Mucosa of stomach (tissue), 1 donor: ENCODE measurements around the gene PSMB1.
"Not testable (repeated sequence)": the region's sequence is repeated elsewhere in the genome, so short reads cannot be mapped to it uniquely, and the experiment has no call there.

ENCODE experiments used
- H3K27me3 ChIP-seq: one replicate; pipeline ENCODE4 v1.7.0; 2013; ENCODE audit warnings: mild to moderate bottlenecking, low read length; ENCODE audit not compliant: control insufficient read depth, insufficient read depth
- H3K36me3 ChIP-seq: one replicate; pipeline ENCODE4 v1.7.0; 2013; ENCODE audit warnings: low read length; ENCODE audit not compliant: control insufficient read depth, insufficient read depth
- H3K4me1 ChIP-seq: one replicate; pipeline ENCODE4 v1.7.0; 2013; ENCODE audit warnings: mild to moderate bottlenecking, low read length; ENCODE audit not compliant: control insufficient read depth, insufficient read depth
- H3K4me3 ChIP-seq: one replicate; pipeline ENCODE4 v1.7.0; 2013; ENCODE audit warnings: low read length
- H3K9ac ChIP-seq: one replicate; pipeline ENCODE4 v1.7.0; 2013; ENCODE audit warnings: mild to moderate bottlenecking, low read length, moderate library complexity
- H3K9me3 ChIP-seq: one replicate; pipeline ENCODE4 v1.7.0; 2013; ENCODE audit warnings: mild to moderate bottlenecking, low read length, moderate library complexity; ENCODE audit not compliant: control insufficient read depth
- donor health status: Pancreatic carcinoma.

The PSMB1 gene

DNA sequence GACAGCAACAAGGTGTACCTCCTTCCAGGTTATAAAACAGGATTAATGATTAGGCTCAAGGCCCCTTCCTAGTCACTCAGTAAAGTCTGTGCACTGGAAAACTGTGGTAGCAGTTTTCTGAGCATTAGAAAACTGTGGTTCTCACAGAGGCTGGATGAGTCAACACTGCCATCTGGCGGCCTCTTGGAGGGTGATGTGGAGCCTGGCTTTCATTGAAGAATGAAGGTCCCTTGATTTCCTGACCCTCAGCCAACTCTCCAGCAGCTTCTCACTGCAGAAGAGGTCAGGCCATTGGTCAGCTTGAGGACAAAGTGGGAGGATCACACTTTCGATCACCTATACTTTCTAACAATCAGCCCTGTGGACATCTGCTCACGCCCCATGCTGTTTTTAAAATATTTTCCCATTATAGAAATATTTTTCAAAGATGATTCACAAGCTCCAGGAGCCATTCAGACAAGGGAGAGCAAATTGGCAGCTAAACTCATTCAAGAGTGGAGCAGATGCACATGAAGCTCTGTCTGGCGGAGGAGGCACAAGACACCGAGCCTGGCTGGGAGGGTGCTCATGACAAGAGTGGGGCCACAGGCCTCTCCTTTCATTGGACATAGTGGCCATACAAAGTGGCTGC is 23.2 kb downstream of the PSMB1 start:
- Histone ChIP-seq H3K9me3 (no peaks in the 10 kb centered on the region), H3K27me3 (no peaks in the 10 kb centered on the region), H3K36me3 (no peaks in the 10 kb centered on the region), H3K4me1 (no peaks in the 10 kb centered on the region), H3K9ac (no peak overlapping the region), H3K4me3 (no peak overlapping the region)

DNA sequence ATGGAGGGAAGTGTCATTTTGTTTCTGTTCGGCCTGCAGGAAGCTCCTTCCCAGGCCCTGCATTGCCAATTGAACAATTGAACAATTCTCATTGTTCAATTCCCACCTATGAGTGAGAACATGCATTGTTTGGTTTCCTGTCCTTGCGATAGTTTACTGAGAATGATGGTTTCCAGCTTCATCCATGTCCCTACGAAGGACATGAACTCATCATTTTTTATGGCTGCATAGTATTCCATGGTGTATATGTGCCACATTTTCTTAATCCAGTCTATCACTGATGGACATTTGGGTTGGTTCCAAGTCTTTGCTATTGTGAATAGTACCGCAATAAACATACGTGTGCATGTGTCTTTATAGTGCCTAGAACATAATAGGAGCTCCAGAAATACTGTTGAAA is 25.1 kb downstream of the PSMB1 start:
- H3K36me3 ChIP-seq, H3K4me1 ChIP-seq, H3K9ac ChIP-seq, H3K4me3 ChIP-seq, H3K9me3 ChIP-seq, H3K27me3 ChIP-seq: not testable (repeated sequence)

DNA sequence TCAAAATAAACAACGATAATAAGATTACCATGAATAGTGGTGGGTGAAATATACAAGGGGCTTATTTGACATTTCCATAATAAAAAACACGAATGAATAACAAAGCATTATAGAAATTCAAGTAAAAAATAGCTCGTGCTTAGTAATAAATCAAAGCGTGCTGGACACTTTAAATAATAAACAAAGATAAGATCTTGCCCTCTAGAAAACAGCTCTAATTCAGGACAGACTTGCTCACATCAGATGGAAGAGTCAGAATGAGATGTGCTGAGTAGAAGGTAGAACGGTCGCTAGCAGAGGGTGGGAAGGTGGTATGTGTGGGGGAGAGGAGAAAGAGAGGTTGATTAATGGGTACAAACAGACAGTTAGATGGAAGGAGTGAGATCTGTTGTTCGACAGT is 27.3 kb downstream of the PSMB1 start:
- no peak overlapping the region for H3K4me3 ChIP-seq
- H3K36me3 ChIP-seq = no peaks in the 10 kb centered on the region
- H3K9ac ChIP-seq = no peak overlapping the region
- H3K4me1 ChIP-seq = no peaks in the 10 kb centered on the region
- H3K27me3 ChIP-seq = no peaks in the 10 kb centered on the region
- H3K9me3 ChIP-seq = no peaks in the 10 kb centered on the region

DNA sequence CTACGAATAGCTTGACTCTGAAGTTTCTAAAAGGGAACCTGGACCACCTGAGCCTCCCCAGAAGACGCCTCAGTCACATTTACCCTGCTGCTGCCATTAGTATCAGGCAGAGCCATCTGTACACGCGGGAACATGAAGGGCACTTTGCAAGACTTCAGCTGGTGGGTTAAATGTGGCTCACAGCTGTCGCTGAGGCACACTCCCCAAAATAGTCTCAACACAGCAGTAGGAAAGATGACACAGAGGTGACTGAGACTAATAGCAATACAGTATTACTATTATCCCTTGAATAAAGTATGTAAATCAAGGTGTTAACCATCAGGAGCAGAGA is 29.0 kb downstream of the PSMB1 start:
- no peaks in the 10 kb centered on the region for H3K36me3 ChIP-seq
- H3K4me1 ChIP-seq = no peaks in the 10 kb centered on the region
- H3K4me3 ChIP-seq = no peak overlapping the region
- H3K27me3 ChIP-seq = no peaks in the 10 kb centered on the region
- H3K9me3 ChIP-seq = no peaks in the 10 kb centered on the region
- no peak overlapping the region for H3K9ac ChIP-seq

DNA sequence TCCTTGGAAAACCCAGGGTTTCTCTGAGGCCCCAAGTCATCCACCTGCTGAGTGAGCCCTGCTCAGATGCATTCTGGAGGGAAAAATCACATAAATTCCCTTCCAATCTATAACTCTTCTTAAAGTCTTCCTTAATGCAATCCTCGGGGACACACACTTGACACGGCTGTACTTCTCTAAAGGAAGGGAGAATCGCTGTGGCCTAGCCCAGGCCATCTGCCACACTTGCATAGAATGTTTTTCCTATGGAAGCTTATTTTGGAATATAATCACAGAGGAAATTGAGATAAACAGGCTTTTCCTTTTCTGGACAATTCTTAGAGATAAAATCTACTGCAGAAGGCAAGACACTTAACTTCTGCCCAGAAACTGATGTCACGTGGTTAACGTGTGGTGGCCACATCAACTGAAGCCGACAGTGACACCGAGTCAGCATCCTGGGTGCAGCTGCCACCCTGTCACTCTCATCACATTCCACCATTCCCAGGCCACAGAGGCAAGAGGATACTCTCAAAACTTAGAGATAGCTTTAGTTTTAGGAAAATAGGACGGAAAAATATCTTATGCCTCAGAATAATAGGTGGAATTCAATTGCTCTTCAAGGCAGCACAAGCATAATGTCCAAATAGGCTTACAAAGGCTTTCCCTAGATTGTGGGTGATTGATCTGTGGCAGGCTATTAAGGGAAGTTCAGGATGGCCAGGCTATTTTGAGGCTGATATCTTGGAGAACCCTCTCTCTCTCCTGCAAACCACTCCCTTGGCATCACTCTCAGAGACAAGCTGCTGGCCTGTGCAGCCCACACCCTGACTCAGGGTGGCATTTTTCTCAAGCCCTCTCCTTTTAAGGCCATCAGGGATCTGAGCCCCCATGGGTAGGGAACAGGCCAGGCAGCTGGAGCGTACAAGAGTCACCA is 29.6 kb downstream of the PSMB1 start:
- Histone ChIP-seq H3K27me3 (no peaks in the 10 kb centered on the region), H3K4me3 (no peak overlapping the region), H3K9me3 (no peaks in the 10 kb centered on the region), H3K4me1 (no peaks in the 10 kb centered on the region), H3K36me3 (no peaks in the 10 kb centered on the region), H3K9ac (no peak overlapping the region)

DNA sequence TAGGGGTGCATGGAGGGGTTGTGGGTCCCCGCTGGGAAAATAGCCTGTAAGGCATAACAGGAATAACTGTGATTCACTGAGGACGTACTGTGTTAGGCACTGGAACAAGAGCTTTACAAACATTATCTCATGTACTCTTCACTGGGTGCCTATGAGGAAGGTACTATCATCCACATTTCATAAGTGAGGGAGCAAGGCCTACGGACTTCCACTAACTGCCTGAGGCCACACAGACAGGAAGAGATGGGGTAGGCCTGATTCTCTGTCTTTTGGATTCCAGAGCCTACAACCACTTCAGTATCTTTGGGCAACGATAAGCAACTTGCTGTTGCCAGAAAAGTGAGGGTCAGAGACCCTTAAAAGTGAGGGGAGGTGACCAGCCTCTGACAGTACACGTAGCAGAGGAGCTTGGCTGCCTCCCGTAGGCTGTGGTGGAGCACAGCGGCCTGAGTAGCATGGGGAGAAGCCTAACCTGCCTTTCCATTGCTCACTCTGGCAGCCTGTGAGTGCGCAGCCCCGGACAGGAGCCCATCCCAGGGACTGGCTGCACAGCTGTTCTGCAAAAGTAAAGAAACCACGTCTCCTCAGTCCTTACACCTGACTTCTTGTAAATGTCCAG is 30.4 kb downstream of the PSMB1 start:
- Histone ChIP-seq H3K4me3 (no peak overlapping the region), H3K9me3 (no peaks in the 10 kb centered on the region), H3K4me1 (no peaks in the 10 kb centered on the region), H3K9ac (no peak overlapping the region), H3K36me3 (no peaks in the 10 kb centered on the region), H3K27me3 (no peaks in the 10 kb centered on the region)

DNA sequence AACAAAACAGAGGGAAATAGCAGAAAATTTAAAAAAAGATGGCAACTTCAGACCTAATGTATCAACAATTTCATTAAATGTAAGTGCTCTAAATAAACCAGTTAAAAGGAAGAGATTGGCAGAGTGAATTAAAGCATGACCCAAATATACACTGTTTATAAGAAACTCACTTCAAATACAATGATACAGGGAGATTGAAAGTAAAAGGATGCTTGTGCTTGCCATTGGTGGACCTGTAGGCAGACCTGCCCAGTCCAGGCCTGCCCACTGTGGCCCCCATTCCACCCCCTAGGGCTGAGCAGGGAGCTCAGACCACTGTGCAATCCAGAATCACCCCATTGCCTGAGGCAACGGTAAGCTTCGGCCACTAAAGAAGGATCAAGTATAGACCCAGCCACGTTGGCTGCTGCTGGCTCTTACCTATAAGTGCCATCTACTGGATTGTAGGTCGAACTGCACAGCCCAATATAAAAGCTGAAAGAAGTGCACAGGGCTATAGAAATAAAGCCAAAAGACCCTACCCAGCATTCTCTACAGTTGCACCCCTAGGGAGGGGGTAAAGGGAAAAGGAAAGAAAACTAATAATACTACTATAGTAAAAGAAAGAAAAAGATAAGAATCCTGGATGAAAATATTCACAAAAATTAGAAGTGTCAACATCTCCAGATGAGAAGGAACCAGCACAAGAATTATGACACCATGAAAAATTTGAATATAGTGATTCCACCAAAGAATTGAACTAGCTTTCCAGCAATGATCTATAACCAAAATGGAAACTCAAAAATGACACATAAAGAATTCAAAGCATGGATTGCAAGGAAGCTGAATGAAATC is 36.1 kb downstream of the PSMB1 start:
- H3K27me3 ChIP-seq = no peaks in the 10 kb centered on the region
- H3K9ac ChIP-seq = no peak overlapping the region
- H3K9me3 ChIP-seq = no peaks in the 10 kb centered on the region
- no peak overlapping the region for H3K4me3 ChIP-seq
- H3K4me1 ChIP-seq = no peaks in the 10 kb centered on the region
- no peaks in the 10 kb centered on the region for H3K36me3 ChIP-seq

DNA sequence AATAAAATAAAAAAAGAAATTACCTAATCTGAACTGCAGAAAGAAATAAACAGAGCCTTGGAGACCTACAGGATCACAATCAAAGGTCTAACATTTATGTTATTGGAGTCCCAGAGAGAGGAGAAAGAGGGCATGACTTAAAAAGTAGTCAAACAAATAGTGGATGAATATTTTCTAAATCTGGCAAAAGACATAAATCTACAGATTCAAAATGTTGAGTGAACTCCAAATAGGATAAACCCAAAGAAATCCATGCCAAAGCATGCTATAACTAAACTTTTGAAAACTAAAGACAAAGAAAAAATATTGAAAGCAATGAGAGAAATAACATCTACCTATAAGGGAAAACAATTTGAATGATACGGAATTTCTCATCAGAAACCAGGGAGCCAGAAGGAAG is 38.2 kb downstream of the PSMB1 start:
- no peaks in the 10 kb centered on the region for H3K4me1 ChIP-seq
- H3K4me3 ChIP-seq = no peak overlapping the region
- H3K9me3 ChIP-seq = no peaks in the 10 kb centered on the region
- H3K27me3 ChIP-seq = no peaks in the 10 kb centered on the region
- no peaks in the 10 kb centered on the region for H3K36me3 ChIP-seq
- H3K9ac ChIP-seq = no peak overlapping the region

DNA sequence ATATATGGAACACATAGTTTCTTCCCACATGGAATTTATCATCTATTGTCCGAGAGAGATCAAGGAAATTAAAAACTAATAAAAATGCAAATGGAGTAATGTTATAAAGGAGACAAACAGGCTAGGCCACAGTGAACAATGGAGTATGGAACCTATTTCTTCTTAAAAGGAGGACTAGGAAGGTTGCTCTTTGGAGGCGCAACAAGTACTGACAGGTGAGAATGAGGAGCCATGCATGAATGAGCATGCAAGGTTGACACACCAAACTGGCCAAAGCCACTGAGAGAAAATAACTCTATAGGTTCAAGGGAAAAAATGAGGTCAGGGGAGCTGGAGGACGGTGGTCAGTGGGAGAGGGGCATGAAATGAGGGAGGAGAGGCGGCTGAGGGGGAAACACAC is 40.9 kb downstream of the PSMB1 start:
- Histone ChIP-seq H3K9me3 (no peaks in the 10 kb centered on the region), H3K9ac (no peak overlapping the region), H3K4me3 (no peak overlapping the region), H3K4me1 (no peaks in the 10 kb centered on the region), H3K27me3 (no peaks in the 10 kb centered on the region), H3K36me3 (no peaks in the 10 kb centered on the region)

DNA sequence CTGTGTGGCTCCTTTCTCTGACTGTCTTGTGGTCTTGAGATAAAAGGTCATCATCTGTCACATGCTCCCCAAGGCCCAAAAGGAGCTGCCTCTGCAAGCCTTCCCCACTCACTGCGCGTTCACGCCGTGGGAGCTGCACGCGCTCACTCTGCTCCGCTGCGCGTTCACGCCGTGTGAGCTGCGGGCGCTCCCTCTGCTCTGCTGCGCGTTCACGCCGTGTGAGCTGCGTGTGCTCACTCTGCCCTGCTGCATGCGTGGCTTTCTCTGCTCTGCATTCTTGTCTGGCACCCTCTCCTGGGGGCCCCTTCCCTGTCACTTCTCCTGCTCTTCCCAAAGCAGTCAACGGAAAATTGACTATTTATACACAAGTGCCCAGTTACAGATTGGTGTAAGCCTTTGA is 42.5 kb downstream of the PSMB1 start:
- Histone ChIP-seq H3K36me3 (no peaks in the 10 kb centered on the region), H3K4me3 (no peak overlapping the region), H3K9me3 (no peaks in the 10 kb centered on the region), H3K27me3 (no peaks in the 10 kb centered on the region), H3K9ac (no peak overlapping the region), H3K4me1 (no peaks in the 10 kb centered on the region)

DNA sequence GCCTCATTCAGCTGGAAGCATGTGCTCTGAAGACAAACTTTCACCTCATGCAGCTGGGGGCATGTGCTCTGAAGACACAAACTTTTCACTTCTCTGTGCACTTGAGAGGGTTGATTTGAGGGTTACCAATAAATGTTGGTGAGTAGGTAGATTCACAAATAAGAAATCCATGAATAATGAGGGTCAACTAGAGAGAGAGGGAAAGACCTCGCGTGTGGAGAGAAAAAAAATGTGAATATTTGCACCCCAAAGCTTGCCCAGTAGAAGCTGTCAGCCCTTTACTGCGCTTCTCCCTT is 43.4 kb downstream of the PSMB1 start:
- H3K9ac ChIP-seq = no peak overlapping the region
- no peak overlapping the region for H3K4me3 ChIP-seq
- no peaks in the 10 kb centered on the region for H3K9me3 ChIP-seq
- H3K4me1 ChIP-seq = no peaks in the 10 kb centered on the region
- H3K27me3 ChIP-seq = no peaks in the 10 kb centered on the region
- H3K36me3 ChIP-seq = no peaks in the 10 kb centered on the region
